HG03060 (cell line): ENCODE measurements around the gene OBSCN.

ENCODE experiments used
- ATAC-seq: cut with Tn5 transposase; IDR thresholded peaks from one replicate; pipeline ENCODE4 v1.9.1; 2021; ENCODE audit warnings: low read depth, moderate number of reproducible peaks; ENCODE audit not compliant: unreplicated experiment

Gene OBSCN

GRCh38 chr1:228361314-228362140 is 153.7 kb downstream of the OBSCN start:
- no peak for ATAC-seq

- no peak for ATAC-seq
Measured at GRCh38 chr1:228362141-228362883, 154.5 kb downstream of the OBSCN start.

- no peak for ATAC-seq
Measured at GRCh38 chr1:228362884-228363450, 155.1 kb downstream of the OBSCN start.

GRCh38 chr1:228363686-228364067 is 155.8 kb downstream of the OBSCN start:
- no peak for ATAC-seq

- no peak for ATAC-seq
Measured at GRCh38 chr1:228364068-228364705, 156.3 kb downstream of the OBSCN start.

GRCh38 chr1:228364706-228365213 is 156.9 kb downstream of the OBSCN start:
- no peak for ATAC-seq

GRCh38 chr1:228365271-228366061 is 157.6 kb downstream of the OBSCN start:
- ATAC-seq, result no peak

GRCh38 chr1:228366062-228366865 is 158.4 kb downstream of the OBSCN start:
- no peak for ATAC-seq

GRCh38 chr1:228366866-228367741 is 159.3 kb downstream of the OBSCN start:
- ATAC-seq, result no peak

- no peak for ATAC-seq
Measured at GRCh38 chr1:228367798-228368791, 160.3 kb downstream of the OBSCN start.

GRCh38 chr1:228368801-228369607 is 161.2 kb downstream of the OBSCN start:
- ATAC-seq, result no peak

GRCh38 chr1:228369608-228370438 is 162.0 kb downstream of the OBSCN start:
- no peak for ATAC-seq

GRCh38 chr1:228370439-228370940 is 162.6 kb downstream of the OBSCN start:
- ATAC-seq, result no peak

- ATAC-seq, result no peak
Measured at GRCh38 chr1:228370941-228371740, 163.3 kb downstream of the OBSCN start.
